ENCODE data around the gene C2orf78.

DNA sequence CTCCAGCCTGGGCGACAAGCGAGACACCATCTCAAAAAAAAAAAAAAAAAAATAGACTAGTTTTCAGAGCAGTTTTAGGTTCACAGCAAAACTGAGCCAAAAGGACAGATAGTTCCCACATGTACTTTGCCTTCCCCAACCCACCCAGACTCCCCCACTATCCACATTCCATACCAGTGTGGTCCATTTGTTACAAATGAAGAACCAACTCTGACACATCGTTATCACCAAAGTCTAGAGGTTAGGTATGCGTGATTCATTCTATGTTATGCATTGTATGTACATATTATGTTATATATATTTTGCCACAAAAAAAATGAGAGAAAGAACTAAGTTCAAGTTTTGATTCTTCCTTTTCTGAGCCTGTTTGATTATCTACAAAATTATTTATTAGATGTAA, 7.6 kb upstream of the C2orf78 start:
- TF ChIP-seq, protein P1, sequence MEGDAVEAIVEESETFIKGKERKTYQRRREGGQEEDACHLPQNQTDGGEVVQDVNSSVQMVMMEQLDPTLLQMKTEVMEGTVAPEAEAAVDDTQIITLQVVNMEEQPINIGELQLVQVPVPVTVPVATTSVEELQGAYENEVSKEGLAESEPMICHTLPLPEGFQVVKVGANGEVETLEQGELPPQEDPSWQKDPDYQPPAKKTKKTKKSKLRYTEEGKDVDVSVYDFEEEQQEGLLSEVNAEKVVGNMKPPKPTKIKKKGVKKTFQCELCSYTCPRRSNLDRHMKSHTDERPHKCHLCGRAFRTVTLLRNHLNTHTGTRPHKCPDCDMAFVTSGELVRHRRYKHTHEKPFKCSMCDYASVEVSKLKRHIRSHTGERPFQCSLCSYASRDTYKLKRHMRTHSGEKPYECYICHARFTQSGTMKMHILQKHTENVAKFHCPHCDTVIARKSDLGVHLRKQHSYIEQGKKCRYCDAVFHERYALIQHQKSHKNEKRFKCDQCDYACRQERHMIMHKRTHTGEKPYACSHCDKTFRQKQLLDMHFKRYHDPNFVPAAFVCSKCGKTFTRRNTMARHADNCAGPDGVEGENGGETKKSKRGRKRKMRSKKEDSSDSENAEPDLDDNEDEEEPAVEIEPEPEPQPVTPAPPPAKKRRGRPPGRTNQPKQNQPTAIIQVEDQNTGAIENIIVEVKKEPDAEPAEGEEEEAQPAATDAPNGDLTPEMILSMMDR (conservative IDR thresholded peaks at IDR 0.05; ENCODE audit: low read length) = no peak
- no peak for TF ChIP-seq EZH2phosphoT487 (IDR thresholded peaks at IDR 0.05; ENCODE audit: borderline replicate concordance, low read depth, low read length)
